ENCODE data around the gene AGPAT4.
"Not testable (repeated sequence)": the region's sequence is repeated elsewhere in the genome, so short reads cannot be mapped to it uniquely, and the experiment has no call there.

Gene AGPAT4

DNA sequence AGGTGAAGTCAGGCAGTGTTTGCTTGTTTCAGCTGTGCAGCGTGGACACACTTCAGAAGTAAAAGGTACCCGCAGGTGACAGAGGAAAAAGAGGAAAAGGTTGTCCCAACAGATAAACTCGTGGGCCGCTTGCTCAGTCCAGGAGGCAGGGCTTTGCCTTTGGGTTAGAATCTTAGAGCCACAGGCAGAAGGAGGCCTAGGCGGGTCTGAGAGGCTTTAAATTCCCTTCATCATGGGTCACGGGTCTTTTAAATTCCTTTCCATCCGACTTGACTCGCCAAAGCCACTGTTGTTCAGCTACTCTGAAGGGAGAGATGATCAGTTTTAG is 48.2 kb downstream of the AGPAT4 start:
- DNase-seq (ENCODE audit: insufficient read length, low spot score) = no peak
- TF ChIP-seq, protein P1, sequence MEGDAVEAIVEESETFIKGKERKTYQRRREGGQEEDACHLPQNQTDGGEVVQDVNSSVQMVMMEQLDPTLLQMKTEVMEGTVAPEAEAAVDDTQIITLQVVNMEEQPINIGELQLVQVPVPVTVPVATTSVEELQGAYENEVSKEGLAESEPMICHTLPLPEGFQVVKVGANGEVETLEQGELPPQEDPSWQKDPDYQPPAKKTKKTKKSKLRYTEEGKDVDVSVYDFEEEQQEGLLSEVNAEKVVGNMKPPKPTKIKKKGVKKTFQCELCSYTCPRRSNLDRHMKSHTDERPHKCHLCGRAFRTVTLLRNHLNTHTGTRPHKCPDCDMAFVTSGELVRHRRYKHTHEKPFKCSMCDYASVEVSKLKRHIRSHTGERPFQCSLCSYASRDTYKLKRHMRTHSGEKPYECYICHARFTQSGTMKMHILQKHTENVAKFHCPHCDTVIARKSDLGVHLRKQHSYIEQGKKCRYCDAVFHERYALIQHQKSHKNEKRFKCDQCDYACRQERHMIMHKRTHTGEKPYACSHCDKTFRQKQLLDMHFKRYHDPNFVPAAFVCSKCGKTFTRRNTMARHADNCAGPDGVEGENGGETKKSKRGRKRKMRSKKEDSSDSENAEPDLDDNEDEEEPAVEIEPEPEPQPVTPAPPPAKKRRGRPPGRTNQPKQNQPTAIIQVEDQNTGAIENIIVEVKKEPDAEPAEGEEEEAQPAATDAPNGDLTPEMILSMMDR (IDR thresholded peaks at IDR 0.05; ENCODE audit: insufficient read depth, missing control alignments) = no peak

DNA sequence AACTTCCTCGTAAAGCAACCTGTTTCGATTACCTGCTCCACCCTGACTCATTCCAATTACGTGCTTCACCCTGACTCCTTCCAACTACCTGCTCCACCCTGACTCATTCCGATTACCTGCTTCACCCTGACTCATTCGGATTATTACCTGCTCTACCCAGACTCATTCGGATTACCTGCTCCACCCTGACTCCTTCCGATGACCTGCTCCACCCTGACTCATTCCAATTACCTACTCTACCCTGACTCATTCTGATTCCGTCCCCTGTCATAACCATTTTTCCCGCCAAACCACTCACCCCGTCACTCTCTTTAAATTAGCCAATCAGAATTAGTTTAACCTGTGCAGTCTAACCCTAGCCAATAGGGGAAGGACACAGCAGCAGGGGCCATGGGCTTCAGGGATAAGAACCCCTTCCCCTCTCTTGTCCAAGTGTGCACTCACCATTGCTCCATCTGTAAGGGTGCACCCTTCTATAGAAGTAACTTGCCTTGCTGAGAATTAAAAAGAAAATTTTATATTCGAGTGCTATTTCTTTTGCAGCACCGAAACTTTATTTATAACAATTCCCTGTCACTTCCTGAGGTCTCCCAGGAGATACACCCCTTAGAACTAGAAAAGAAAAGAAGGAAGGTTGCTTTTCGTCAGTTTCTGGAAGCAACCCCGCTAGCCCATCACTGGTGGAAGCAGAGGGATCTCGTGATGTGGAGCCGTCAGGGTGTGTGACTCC is 48.7 kb downstream of the AGPAT4 start:
- not testable (repeated sequence) for DNase-seq (ENCODE audit: insufficient read length, low spot score); FAIRE-seq

More for the DNA sequence above, 48.2 kb downstream of the AGPAT4 start:
- no peak for FAIRE-seq

DNA sequence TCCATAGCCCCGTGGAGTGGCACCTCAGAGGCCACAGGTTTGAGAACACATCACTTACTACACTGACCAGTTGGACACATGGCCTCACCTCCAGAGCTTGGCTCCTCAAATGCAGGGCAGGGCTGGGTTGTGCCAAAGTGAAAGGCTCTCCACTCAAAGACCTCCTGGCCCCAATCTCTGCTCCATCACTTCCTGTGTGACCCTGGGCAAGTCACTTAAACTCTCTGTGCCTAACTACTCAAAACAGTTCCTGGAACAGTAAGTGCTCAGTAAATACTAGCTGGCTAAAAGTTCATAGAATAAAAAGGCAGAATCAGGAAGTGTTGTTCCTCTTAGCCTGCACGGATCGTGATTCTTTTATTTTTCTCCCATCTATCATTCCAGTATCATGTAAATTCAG is 50.2 kb downstream of the AGPAT4 start:
- TF ChIP-seq, protein P1 (IDR thresholded peaks at IDR 0.05; ENCODE audit: insufficient read depth, missing control alignments) = no peak
- FAIRE-seq (no peak), DNase-seq (ENCODE audit: insufficient read length, low spot score) (no peak)

DNA sequence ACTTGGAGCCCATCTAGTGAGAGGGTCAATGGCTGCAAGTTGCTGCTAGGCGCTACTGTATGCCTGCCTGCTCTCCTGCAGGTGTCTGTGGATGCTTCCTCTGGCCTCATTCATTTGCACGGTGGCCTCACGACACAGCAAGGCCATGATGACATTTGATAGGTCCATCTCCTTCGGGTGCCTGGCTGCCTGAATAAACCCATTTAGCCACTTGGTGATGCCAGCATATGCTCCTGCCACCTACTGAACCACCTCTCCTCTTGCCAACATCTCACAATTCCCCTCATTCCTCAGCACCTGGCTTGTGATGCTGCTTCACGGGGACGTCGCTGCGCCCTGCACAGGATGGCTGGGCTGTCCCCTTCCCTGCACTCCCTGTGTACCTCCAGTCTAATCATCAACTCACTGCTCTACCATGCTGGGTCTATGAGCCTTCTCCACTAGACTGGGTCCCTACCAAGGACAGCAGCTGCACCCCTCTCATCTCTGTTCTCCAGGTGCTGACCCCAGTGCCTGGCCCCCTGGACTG is 51.1 kb downstream of the AGPAT4 start:
- TF ChIP-seq, protein P1 (IDR thresholded peaks at IDR 0.05; ENCODE audit: insufficient read depth, missing control alignments) = no peak
- no peak for FAIRE-seq
- no peak for DNase-seq (ENCODE audit: insufficient read length, low spot score)

DNA sequence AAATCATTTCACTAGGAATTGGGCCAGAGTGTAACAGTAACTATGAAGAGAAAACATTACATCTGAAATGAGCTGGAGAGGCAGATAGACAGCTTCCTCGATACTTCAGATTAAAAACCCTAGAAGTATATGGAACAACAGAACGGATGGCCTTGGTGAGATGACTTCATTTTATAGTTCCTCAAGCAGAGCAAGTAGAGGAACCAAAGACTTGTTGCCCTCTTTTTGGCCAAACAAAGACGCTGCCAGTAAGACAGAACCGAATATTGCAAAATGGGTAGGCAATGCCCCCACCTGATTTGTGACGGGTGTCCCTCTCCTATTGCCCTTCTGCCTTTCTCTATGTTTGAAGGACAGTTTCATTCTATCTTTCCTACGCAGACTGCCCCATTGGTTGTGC is 53.5 kb downstream of the AGPAT4 start:
- DNase-seq (ENCODE audit: insufficient read length, low spot score) = no peak
- no peak for FAIRE-seq
- TF ChIP-seq, protein P1 (IDR thresholded peaks at IDR 0.05; ENCODE audit: insufficient read depth, missing control alignments) = no peak

DNA sequence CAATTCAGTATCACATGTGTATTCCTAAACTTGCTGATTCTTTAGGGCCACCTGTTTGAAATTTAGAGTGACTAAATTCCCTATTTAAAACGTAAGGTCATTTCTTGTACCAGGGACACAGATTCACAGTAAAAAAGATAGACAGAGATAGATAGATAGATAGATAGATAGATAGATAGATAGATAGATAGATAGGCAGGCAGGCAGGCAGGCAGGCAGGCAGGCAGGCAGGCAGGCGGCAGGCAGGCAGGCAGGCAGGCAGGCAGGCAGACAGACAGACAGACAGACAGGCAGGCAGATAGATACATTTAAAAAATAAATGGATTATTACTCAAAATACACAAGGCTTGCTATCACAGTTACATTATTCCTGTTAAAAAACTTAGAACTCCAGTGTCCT is 54.2 kb downstream of the AGPAT4 start:
- DNase-seq (ENCODE audit: insufficient read length, low spot score) (no peak), FAIRE-seq (no peak)
- TF ChIP-seq, protein P1 (IDR thresholded peaks at IDR 0.05; ENCODE audit: insufficient read depth, missing control alignments) = no peak

DNA sequence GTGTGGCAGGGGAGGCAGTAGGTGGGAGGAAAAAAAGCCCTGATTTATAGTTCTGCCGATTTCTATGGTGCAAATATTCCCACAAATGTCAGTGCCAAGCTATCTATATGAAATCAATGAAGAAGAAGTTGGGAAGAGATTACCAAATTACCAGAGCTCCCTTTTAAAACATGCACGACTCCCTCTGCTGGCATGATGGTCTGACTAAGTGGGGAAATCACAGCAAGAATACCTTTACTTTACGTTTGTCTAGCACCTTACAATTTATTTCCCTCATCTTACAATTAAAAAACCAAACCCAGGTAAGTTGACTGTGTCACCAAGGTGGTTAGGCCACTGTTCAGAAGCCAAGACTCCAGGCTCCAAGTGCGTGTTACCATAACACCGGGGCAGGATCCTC is 55.6 kb downstream of the AGPAT4 start:
- no peak for FAIRE-seq

More for the DNA sequence above, 55.6 kb downstream of the AGPAT4 start:
- TF ChIP-seq, protein P1 (IDR thresholded peaks at IDR 0.05; ENCODE audit: insufficient read depth, missing control alignments) = no peak
- no peak for DNase-seq (ENCODE audit: insufficient read length, low spot score)
